Stimulated activated CD4-positive, alpha-beta T cell treated with anti-CD3 and anti-CD28 coated beads, Interleukin-1b, Interleukin-23, amount 100 ng/mL, for 24 hours (primary cell): Measurements from ENCODE around the gene EVC2.

Experiments used
- DNase-seq, 4 experiments: peaks; one replicate each; pipeline ENCODE4 v3.0.0-alpha.2; 2020; ENCODE audit warnings: low read depth in 4 of 4, low spot score in 1 of 4

EVC2 gene

DNA sequence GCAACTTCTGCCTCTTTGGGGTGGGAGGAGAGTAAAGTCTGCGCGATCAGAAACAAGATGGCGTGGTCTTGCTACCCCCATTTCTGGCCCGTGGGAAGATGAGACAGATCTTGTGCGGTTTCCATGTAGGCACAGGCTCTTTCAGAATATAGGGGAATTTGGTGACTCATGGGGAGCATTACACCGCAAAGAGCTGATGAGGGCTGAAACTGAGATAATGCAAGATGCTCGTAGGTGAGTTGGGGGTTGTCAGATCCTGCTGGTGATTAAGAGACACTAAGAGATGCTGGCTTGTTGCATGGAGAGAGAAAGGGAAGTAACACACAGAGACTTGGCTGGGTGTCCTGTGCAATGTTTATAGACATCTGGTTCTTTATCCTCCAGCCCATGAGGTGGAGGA lies 4.2 kb upstream of the EVC2 start:
- DNase-seq: no peak

DNA sequence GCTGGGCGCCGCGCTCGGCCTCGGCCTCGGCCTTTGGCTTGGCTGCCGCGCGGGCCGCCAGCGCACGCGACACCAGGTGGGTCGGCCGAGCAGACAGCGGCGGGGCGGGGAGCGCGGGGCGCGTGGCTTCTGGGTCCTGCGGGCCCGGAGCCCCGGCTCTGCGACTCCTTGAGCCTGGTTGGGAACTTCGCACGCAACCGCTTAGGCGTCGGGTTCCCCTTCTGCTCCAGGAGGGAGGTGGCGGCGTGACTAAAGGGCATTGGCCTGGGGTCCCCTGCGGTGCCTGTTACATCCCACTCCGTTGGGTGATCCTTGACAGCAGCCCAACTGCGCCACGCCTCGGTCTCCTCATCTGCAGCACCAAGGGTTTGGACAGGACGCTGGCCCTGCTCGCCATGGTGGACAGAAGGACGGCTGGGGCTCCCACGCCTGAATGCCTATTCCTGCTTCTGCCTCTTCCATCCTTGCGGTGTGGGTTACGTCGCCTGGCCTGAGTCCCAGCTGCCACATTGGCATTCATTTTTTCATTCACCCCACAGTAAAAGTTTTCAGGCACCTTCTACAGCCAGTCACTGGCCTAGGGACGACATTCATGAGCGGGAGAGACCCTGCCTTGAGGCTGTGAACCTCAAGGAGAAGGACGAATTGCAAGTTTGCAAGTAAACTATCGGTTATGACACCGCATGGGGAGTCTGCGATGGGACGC lies 3.3 kb upstream of the EVC2 start:
- no peak for DNase-seq

- no peak for DNase-seq
Observed at GRCh38 chr4:5710961-5711478, 2.7 kb upstream of the EVC2 start, which contains the start of gene EVC. TSS of gene EVC (plus strand) at chr4:5711201. CDS start at chr4:5711381, 180 bp downstream.

DNA sequence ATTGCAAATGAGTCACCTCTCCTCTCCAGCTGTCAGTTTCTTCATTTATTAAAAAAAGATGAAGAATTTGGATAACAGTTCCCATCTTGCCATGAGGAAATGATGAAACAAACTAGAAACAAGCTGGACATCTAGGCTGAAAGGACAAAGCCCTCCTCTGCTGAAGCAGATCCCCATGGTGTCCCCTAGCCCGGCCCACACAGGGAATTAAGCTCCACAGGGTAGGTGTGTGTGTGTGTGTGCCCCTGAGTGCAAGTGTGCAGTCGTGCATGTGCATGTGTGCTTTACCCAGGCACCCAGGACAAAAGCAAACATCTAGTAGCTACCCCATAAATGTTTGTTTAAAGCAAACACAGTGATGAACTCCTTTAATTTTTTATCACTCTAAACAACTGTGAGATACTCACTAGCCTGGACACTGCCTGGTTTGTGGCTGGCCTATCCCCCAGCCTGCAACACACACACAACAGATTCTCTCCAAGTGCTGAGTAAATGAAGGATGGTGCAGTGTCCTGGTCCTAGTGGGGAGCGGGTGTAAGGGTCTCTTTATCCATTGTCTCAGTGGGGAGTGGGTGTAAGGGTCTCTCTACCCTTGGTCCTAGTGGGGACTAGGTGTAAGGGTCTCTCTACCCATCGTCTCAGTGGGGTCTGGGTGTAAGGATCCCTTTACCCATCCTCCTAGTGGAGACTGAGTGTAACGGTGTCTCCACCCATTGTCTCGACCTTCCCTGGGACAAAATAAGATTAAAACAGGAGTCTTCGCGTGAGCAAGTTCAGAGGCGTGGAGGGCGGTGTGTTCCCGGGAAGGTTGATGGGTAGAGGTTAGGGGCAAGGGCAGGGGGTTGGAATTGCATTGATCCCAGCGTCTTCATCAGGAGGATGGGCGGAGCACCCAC lies 2.0 kb upstream of the EVC2 start:
- no peak for DNase-seq

DNA sequence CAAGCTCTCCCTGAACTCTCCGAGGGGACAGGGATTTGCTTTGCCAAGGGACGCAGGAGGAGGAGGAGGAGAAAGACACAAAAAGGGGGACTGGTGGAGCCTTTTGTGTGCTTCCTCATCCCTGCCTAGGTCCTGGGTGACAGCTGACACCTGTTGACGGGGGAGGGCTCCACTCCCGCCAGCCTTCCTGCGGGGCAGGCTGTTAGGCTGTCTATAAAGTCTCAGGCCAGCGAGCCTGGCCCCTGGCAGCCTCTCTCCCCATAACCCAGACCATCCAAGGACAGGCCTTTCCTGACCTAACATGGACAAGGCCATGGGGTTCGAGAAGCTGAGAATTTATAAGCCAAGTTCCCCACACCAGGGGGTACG lies 832 bp upstream of the EVC2 start:
- DNase-seq: no peak

- no peak for DNase-seq
Observed at GRCh38 chr4:5707778-5708448, 446 bp downstream of the EVC2 start.

GRCh38 chr4:5707366-5707765 lies 993 bp downstream of the EVC2 start:
- DNase-seq: no peak

GRCh38 chr4:5706486-5707290 lies 1.7 kb downstream of the EVC2 start:
- no peak for DNase-seq

DNA sequence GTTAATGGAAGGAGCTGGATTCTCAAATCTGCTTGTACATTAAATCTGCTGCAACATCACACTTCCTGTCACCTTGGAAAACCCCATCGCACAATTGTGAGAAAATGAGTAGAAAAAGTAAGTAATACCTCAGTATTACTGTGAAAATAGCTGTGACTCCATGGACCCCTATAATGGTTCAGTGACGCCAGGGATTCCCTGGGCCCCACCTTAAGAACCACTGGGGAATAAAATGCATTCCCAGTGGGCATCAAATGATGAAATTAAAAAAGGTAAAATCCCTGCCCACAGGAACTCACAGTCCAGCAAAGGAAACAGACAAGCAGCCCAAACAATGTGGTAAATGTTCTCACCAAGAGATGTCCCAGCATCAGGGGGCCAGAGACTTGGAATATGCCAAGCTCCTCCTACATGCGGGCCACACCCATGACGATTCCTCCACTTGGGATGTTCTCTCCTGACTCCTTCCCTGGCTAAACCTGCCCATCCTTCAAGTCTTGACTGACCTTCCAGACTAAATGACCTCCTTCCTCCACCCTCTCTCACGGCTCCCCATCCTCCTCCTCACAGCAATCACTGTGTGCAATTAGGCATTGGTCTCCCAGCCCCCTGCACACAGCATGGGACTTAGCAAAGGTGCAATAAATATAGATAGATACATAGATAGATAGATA lies 2.6 kb downstream of the EVC2 start:
- no peak for DNase-seq

- no peak for DNase-seq
Observed at GRCh38 chr4:5704276-5704675, 4.1 kb downstream of the EVC2 start.

GRCh38 chr4:5703831-5704230 lies 4.5 kb downstream of the EVC2 start:
- no peak for DNase-seq

- DNase-seq: no peak
Observed at GRCh38 chr4:5701971-5702370, 6.4 kb downstream of the EVC2 start.

DNA sequence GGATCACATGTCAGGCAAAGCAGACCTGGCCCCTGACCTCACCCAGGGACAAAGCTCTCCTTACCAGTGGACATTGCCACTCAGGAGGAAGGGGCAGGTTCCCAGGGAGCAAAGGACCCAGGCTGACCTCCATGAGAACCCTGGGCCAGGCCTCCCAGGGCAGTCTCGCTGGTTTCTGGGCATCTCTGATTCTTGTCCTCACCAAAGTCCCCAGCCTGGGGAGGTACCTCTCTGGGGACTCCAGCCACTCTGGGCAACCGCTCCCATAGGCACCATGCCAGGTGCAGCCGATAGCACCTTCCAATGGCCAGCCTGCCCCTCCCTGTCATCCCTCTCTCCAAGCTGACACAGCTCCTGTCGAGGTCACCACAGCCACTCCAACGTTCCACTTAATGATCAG lies 7.9 kb downstream of the EVC2 start:
- no peak for DNase-seq

- DNase-seq: no peak
Observed at GRCh38 chr4:5696341-5696740, 12.0 kb downstream of the EVC2 start.

DNA sequence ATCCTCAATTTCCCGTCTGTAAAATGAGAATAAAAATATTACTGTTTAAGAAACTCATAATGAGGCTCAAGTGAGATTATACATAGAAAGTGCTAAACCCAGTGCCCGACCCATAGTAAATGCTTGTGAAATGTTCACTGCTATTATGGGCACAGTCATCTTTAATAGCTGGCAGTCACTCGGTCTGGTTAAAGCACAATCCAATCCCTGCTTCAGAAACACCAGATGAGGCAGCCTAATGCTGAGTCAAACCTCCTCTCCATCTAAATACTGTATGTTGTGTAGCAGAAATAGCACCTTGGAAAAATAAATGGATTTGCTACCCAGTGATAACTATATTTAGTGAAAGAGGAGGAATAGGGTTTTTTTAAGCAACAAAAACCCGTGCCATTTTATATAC lies 14.5 kb downstream of the EVC2 start:
- DNase-seq: no peak

GRCh38 chr4:5691491-5692132 lies 16.7 kb downstream of the EVC2 start:
- no peak for DNase-seq

DNA sequence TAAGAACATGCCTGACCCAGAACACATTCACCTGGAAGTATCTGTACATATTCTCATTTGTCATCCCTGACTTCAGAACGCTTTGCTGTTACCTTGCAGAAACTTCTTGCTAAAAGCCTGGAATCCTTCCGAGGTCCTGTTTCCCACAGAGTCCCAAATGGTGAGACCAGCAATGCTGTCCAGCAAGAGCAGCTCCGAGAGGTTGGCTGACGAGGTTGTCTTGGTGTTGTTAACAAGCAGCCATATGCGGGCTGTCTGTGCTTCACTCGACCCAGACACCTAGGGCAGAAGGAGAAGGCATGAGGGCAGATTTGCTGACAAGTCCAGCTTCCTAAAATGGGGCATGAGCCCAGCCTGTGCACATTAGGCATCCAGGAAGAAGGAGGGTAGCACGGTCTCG lies 19.3 kb downstream of the EVC2 start:
- no peak for DNase-seq

DNA sequence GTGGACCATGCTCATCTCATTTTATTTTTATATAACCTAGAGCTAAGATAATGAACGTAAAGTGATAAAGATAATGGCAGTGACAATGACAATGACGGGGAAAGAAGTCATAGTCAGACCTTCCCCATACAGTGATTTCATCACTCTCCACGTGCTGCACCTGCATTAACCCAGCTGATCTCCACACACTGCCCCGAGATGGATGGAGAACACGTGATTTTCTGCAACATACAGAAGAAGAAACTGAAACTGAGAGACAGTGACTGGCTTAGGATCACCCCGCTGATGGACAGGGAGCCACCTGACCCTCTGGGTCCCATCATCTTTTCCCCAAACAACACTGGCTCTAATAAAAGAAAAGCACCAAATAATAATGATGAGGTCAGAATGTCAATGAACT lies 22.0 kb downstream of the EVC2 start:
- DNase-seq: no peak

DNA sequence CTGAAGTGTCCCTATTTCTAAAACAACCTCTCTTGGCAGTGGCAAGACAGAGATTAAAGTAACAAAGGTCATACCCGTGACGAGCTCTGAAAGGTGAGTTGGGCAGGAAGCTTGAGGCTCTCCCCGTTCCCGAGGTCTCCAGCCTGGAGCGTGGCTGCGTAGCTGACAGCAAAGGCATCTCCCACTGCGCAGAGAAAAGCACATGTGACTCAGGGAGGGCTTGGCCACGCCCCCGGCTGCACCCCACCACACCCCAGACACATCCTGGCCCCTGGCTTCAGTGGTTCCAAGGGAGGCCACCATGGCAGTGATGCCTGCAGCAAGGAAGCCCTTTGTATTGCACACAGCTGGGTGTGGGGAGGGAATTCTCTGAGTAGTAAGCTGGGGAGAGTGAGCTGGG lies 23.1 kb downstream of the EVC2 start:
- DNase-seq: no peak

DNA sequence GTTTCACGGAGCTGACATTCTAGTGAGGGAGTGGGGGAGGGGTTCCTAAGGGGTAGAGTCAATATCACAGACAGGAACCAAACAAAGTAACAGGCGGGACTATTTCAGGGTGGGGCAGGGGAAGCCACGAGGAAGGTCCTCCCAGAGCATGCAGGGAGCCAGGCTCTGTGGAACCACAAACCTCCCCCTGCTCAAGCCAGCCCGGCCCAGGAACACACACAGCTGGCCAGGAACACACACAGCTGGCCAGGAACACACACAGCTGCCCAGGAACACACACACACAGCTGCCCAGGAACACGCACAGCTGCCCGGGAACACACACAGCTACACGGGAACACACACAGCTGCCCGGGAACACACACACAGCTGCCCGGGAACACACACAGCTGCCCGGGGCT lies 24.8 kb downstream of the EVC2 start:
- DNase-seq: no peak
